HG03558 (cell line): Measurements from ENCODE around the gene MAS1L.

ENCODE experiments used
- ATAC-seq: cut with Tn5 transposase; IDR thresholded peaks from one replicate; pipeline ENCODE4 v1.9.1; 2021; ENCODE audit warnings: moderate number of reproducible peaks; ENCODE audit not compliant: unreplicated experiment; ENCODE audit errors: extremely low read depth

MAS1L gene

GRCh38 chr6:29487660-29488059 is at the start of gene MAS1L:
Gene MAS1L, minus strand, starts transcription at chr6:29487956. Its CDS starts 54 bp downstream, at chr6:29487902.
- no peak for ATAC-seq

- ATAC-seq: no peak
These were observed 44.7 kb upstream of the MAS1L start for GRCh38 chr6:29532320-29532951.

GRCh38 chr6:29531668-29532067 is 43.9 kb upstream of the MAS1L start:
- ATAC-seq: no peak

GRCh38 chr6:29530671-29531310 is 43.0 kb upstream of the MAS1L start:
- ATAC-seq: no peak

- ATAC-seq: no peak
These were observed 42.2 kb upstream of the MAS1L start for GRCh38 chr6:29529956-29530355.

GRCh38 chr6:29528988-29529560 is 41.3 kb upstream of the MAS1L start:
- no peak for ATAC-seq

GRCh38 chr6:29528300-29528931 is 40.7 kb upstream of the MAS1L start:
- no peak for ATAC-seq

GRCh38 chr6:29527564-29527963 is 39.8 kb upstream of the MAS1L start:
- ATAC-seq: no peak

- ATAC-seq: no peak
These were observed 39.4 kb upstream of the MAS1L start for GRCh38 chr6:29527126-29527525.

GRCh38 chr6:29525311-29525639 is 37.5 kb upstream of the MAS1L start:
- no peak for ATAC-seq

- ATAC-seq: no peak
These were observed 36.9 kb upstream of the MAS1L start for GRCh38 chr6:29524444-29525310.

GRCh38 chr6:29524044-29524443 is 36.3 kb upstream of the MAS1L start:
- no peak for ATAC-seq

- no peak for ATAC-seq
These were observed 34.5 kb upstream of the MAS1L start for GRCh38 chr6:29522227-29522626.

- no peak for ATAC-seq
These were observed 33.4 kb upstream of the MAS1L start for GRCh38 chr6:29521006-29521680.

- no peak for ATAC-seq
These were observed 32.5 kb upstream of the MAS1L start for GRCh38 chr6:29520232-29520631.

GRCh38 chr6:29519291-29520010 is 31.7 kb upstream of the MAS1L start:
- no peak for ATAC-seq

GRCh38 chr6:29517728-29518440 is 30.1 kb upstream of the MAS1L start:
- ATAC-seq: no peak

GRCh38 chr6:29517245-29517644 is 29.5 kb upstream of the MAS1L start:
- ATAC-seq: no peak

- ATAC-seq: no peak
These were observed 28.4 kb upstream of the MAS1L start for GRCh38 chr6:29516108-29516507.
